Caco-2 (cell line): ENCODE measurements around the gene ZMYND8. TPM values are rescaled to one million over a fixed set of nuclear protein-coding genes. Genes with fewer than 3 reads are reported as not detected.
"Not testable (repeated sequence)": the region's sequence is repeated elsewhere in the genome, so short reads cannot be mapped to it uniquely, and the experiment has no call there.

Experiments
- BruUV-seq: library from RNA; stranded (reverse); fragments of 400-500 nt; replicated peaks from 2 replicates; lab custom pipeline; 2021; lab: Mats Ljungman, UMichigan
- CTCF ChIA-PET: fragments of 300-600 bp; sonication (Branson Sonifier 250); formaldehyde crosslinking; loops from one replicate; lab custom pipeline; 2022; ENCODE audit warnings: antibody characterized with exemption; lab: Charles Lee
- POLR2A ChIA-PET: fragments of 300-600 bp; sonication (Branson Sonifier 250); formaldehyde crosslinking; loops from one replicate; lab custom pipeline; 2022; ENCODE audit warnings: antibody characterized with exemption; lab: Charles Lee
- DNase-seq, 2 experiments: peaks; one replicate each; pipeline versions ENCODE4 v3.0.0 to v3.0.0-alpha.2; 2020 to 2022
- H3K27me3 ChIP-seq: replicated peaks from 2 replicates; pipeline ENCODE4 v1.6.0; 2011; ENCODE audit warnings: low read length; ENCODE audit not compliant: control insufficient read depth, insufficient read depth
- H3K36me3 ChIP-seq: 2 replicates; pipeline ENCODE4 v1.5.1; 2011; ENCODE audit warnings: low read length; ENCODE audit not compliant: control insufficient read depth, insufficient read depth
- H3K4me1 ChIP-seq: fragments of 250-450 bp; sonication (Bioruptor Pico); 2 replicates; pipeline ENCODE4 v1.5.1; 2020; ENCODE audit warnings: mild to moderate bottlenecking
- H3K4me3 ChIP-seq: 2 replicates; pipeline ENCODE4 v1.5.1; 2011; ENCODE audit warnings: low read depth, mild to moderate bottlenecking, control low read depth, low read length
- H3K9me3 ChIP-seq: fragments of 250-450 bp; sonication (Bioruptor Pico); 2 replicates; pipeline ENCODE4 v1.5.1; 2020; ENCODE audit warnings: mild to moderate bottlenecking, moderate library complexity
- H3K27ac Mint-ChIP-seq: one replicate; pipeline ENCODE4 v1.8.0; 2022; ENCODE audit warnings: mixed read lengths; ENCODE audit not compliant: unreplicated experiment
- H3K27me3 Mint-ChIP-seq: one replicate; pipeline ENCODE4 v1.8.0; 2022; ENCODE audit warnings: mixed read lengths; ENCODE audit not compliant: insufficient read depth, unreplicated experiment
- H3K36me3 Mint-ChIP-seq: one replicate; pipeline ENCODE4 v1.8.0; 2022; ENCODE audit warnings: mild to moderate bottlenecking, mixed read lengths; ENCODE audit not compliant: insufficient read depth, unreplicated experiment
- H3K4me1 Mint-ChIP-seq: one replicate; pipeline ENCODE4 v1.8.0; 2022; ENCODE audit warnings: low read depth, mixed read lengths; ENCODE audit not compliant: unreplicated experiment
- H3K4me3 Mint-ChIP-seq: one replicate; pipeline ENCODE4 v1.8.0; 2022; ENCODE audit warnings: mild to moderate bottlenecking, moderate library complexity, mixed read lengths; ENCODE audit not compliant: unreplicated experiment
- H3K9me3 Mint-ChIP-seq: one replicate; pipeline ENCODE4 v1.8.0; 2022; ENCODE audit warnings: mixed read lengths; ENCODE audit not compliant: unreplicated experiment
- intact Hi-C: fragments of 100-400 bp; cut with micrococcal nuclease; formaldehyde crosslinking; loops from one replicate; pipeline ENCODE4 v1.10.0; 2022; ENCODE audit not compliant: unreplicated experiment
- total RNA-seq: library from RNA; stranded (reverse); gene quantifications from 2 replicates; pipeline ENCODE4 v1.2.3, GENCODE V29; 2022
- TF ChIP-seq, protein P1 (sequence below), 2 experiments: fragments of 200-600 bp in 1 of 2; IDR thresholded peaks; 1 replicate in 1 of 2; 2 replicates in 1 of 2; pipeline versions ENCODE4 v1.5.1 to v1.8.0; 2011 to 2022; ENCODE audit warnings: antibody characterized with exemption in 1 of 2, control low read depth in 1 of 2, inconsistent platforms in 1 of 2, low read depth in 1 of 2, low read length in 1 of 2, mild to moderate bottlenecking in 1 of 2, moderate library complexity in 1 of 2; ENCODE audit not compliant: insufficient read depth in 1 of 2, severe bottlenecking in 1 of 2, unreplicated experiment in 1 of 2

ZMYND8 gene
- total RNA-seq, 1 experiment from 2014 or later = 194 TPM

DNA sequence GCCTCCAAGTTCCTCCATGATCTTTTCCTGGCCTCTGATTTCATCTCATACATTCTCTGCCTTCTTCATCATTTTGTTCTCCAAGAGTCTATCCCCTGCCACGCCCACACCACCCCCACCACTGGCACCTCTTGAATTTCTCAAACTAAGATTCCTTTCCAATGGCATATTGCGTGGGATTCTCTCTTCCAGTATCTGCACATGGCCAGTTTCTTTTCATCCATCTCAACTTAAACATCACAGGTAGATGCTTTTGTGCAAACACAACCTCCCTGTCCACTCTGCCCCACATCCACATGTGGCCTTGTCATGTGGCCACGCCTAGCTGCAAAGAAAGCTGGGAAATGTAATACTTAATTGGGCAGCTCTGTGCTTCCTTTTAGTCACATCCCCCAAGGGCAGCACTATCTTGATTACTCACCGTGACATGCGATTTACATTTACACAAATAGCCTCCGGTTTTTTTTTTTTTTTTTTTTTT is 33.4 kb upstream of the ZMYND8 start:
- TF ChIP-seq, protein P1, sequence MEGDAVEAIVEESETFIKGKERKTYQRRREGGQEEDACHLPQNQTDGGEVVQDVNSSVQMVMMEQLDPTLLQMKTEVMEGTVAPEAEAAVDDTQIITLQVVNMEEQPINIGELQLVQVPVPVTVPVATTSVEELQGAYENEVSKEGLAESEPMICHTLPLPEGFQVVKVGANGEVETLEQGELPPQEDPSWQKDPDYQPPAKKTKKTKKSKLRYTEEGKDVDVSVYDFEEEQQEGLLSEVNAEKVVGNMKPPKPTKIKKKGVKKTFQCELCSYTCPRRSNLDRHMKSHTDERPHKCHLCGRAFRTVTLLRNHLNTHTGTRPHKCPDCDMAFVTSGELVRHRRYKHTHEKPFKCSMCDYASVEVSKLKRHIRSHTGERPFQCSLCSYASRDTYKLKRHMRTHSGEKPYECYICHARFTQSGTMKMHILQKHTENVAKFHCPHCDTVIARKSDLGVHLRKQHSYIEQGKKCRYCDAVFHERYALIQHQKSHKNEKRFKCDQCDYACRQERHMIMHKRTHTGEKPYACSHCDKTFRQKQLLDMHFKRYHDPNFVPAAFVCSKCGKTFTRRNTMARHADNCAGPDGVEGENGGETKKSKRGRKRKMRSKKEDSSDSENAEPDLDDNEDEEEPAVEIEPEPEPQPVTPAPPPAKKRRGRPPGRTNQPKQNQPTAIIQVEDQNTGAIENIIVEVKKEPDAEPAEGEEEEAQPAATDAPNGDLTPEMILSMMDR (IDR thresholded peaks at IDR 0.05; ENCODE audit: insufficient read depth in 1 of 2, low read depth in 1 of 2, low read length in 1 of 2, severe bottlenecking in 1 of 2, unreplicated experiment in 1 of 2) = no peak
- ChIA-PET CTCF (no interaction called here), POLR2A (interaction anchor here (0.6 kb wide), 1 partner anchor 218 kb away, joined by 4 read pairs; no protein-coding TSS in a partner anchor)
- H3K4me1 Mint-ChIP-seq = peaks cover 24% of the 10 kb centered on the region
- Histone ChIP-seq H3K4me3 (no peak overlapping the region), H3K27me3 (no peaks in the 10 kb centered on the region), H3K9me3 (no peaks in the 10 kb centered on the region), H3K36me3 (no peaks in the 10 kb centered on the region), H3K4me1 (peaks cover 10% of the 10 kb centered on the region)
- H3K9me3 Mint-ChIP-seq = peaks cover 32% of the 10 kb centered on the region
- H3K27ac Mint-ChIP-seq = no peak overlapping the region
- no TSS peak for BruUV-seq
- H3K36me3 Mint-ChIP-seq = peaks cover 7% of the 10 kb centered on the region
- no peaks in the 10 kb centered on the region for H3K27me3 Mint-ChIP-seq
- intact Hi-C loops = no loop called here
- DNase-seq = peak in 1 of 2 experiments; percentile 62
- no peak overlapping the region for H3K4me3 Mint-ChIP-seq

- H3K36me3 ChIP-seq, H3K4me3 ChIP-seq, H3K27me3 Mint-ChIP-seq, BruUV-seq, H3K27ac Mint-ChIP-seq, POLR2A ChIA-PET, DNase-seq, CTCF ChIA-PET, H3K9me3 ChIP-seq, H3K4me3 Mint-ChIP-seq, H3K27me3 ChIP-seq: not testable (repeated sequence)
- intact Hi-C loops = loop anchor here (2.0 kb wide), 1 partner anchor 67 kb away; no protein-coding TSS in a partner anchor
- peaks cover 13% of the 10 kb centered on the region for H3K36me3 Mint-ChIP-seq
- peaks cover 20% of the 10 kb centered on the region for H3K4me1 ChIP-seq
- H3K9me3 Mint-ChIP-seq = peaks cover 16% of the 10 kb centered on the region
- H3K4me1 Mint-ChIP-seq = peaks cover 32% of the 10 kb centered on the region
Measured at GRCh38 chr20:47385968-47386367, 29.5 kb upstream of the ZMYND8 start.

GRCh38 chr20:47382746-47383415 is 26.4 kb upstream of the ZMYND8 start:
- no peaks in the 10 kb centered on the region for H3K27me3 Mint-ChIP-seq
- no peaks in the 10 kb centered on the region for H3K36me3 ChIP-seq
- H3K9me3 Mint-ChIP-seq = peaks cover 10% of the 10 kb centered on the region
- TF ChIP-seq, protein P1 (IDR thresholded peaks at IDR 0.05; ENCODE audit: insufficient read depth in 1 of 2, low read depth in 1 of 2, low read length in 1 of 2, severe bottlenecking in 1 of 2, unreplicated experiment in 1 of 2) = no peak
- no TSS peak for BruUV-seq
- peak overlapping the region; percentile 70 for H3K27ac Mint-ChIP-seq
- no peaks in the 10 kb centered on the region for H3K9me3 ChIP-seq
- peaks cover 13% of the 10 kb centered on the region for H3K36me3 Mint-ChIP-seq
- H3K4me3 Mint-ChIP-seq = no peak overlapping the region
- peaks cover 25% of the 10 kb centered on the region for H3K4me1 Mint-ChIP-seq
- intact Hi-C loops = loop anchor here (5.0 kb wide), 2 partner anchors 41 to 636 kb away; no protein-coding TSS in a partner anchor
- ChIA-PET POLR2A (interaction anchor here (0.6 to 6.1 kb wide), 7 partner anchors 23 to 230 kb away, joined by 3 to 114 read pairs (median 6); partner anchors contain the start of gene ZMYND8), CTCF (interaction anchor here (0.7 to 5.8 kb wide), 38 partner anchors 10 to 281 kb away, joined by 3 to 306 read pairs (median 12); partner anchors contain the start of genes NCOA3 and ZMYND8)
- H3K4me3 ChIP-seq = no peak overlapping the region
- H3K4me1 ChIP-seq = peaks cover 20% of the 10 kb centered on the region
- no peaks in the 10 kb centered on the region for H3K27me3 ChIP-seq
- DNase-seq = no peak
